Peyer's patch (tissue), 4 donors: Measurements from ENCODE around the gene BHLHA9. TPM values are rescaled to one million over a fixed set of nuclear protein-coding genes. Genes with fewer than 3 reads are reported as not detected.

Experiments
- DNase-seq, 3 donors: peaks; one replicate each; pipeline ENCODE4 v3.0.0-alpha.2; 2017 to 2019
- H3K27ac ChIP-seq, 4 donors: fragments of 200-600 bp; sonication (generic); one replicate each; pipeline ENCODE4 v1.5.1; 2016 to 2019
- H3K27me3 ChIP-seq, 2 donors: fragments of 200-600 bp; sonication (generic); one replicate each; pipeline ENCODE4 v1.5.1; 2019
- H3K36me3 ChIP-seq, 3 donors: fragments of 200-600 bp; sonication (generic); one replicate each; pipeline ENCODE4 v1.5.1; 2016 to 2019
- H3K4me1 ChIP-seq, 4 donors: fragments of 200-600 bp; sonication (generic); one replicate each; pipeline ENCODE4 v1.5.1; 2016 to 2019
- H3K4me3 ChIP-seq, 4 donors: fragments of 200-600 bp; sonication (generic); 1 replicate in 3 of 4; 2 replicates in 1 of 4; pipeline ENCODE4 v1.5.1; 2016 to 2019; ENCODE audit warnings: mild to moderate bottlenecking in 1 of 4
- H3K9me3 ChIP-seq, 4 donors: fragments of 200-600 bp; sonication (generic); one replicate each; pipeline ENCODE4 v1.5.1; 2016 to 2019; ENCODE audit warnings: mild to moderate bottlenecking in 1 of 4
- CTCF ChIP-seq, 6 experiments: fragments of 450-650 bp in 4 of 6; fragments of 200-600 bp in 2 of 6; sonication (generic) in 1 of 6; IDR thresholded peaks; one replicate each; pipeline ENCODE4 v1.5.1; 2017 to 2019; ENCODE audit warnings: antibody characterized with exemption in 6 of 6, mild to moderate bottlenecking in 3 of 6, moderate library complexity in 1 of 6
- POLR2A ChIP-seq, 2 donors: fragments of 450-650 bp; IDR thresholded peaks; one replicate each; pipeline ENCODE4 v1.5.1; 2017; ENCODE audit warnings: antibody characterized with exemption in 2 of 2, mild to moderate bottlenecking in 2 of 2, moderate library complexity in 2 of 2
- total RNA-seq, 4 donors: library from RNA; depleted of rRNA; stranded (reverse); fragments of >200 nt; gene quantifications; one replicate each; pipeline ENCODE4 v1.1.0, GENCODE V29; 2016

The BHLHA9 gene
- total RNA-seq, 4 donors from 2014 or later = not detected

- no peak overlapping the region for H3K27ac ChIP-seq
- TF ChIP-seq CTCF (IDR thresholded peaks at IDR 0.05) (no peak), POLR2A (IDR thresholded peaks at IDR 0.05) (no peak)
- DNase-seq = no peak
- H3K4me3 ChIP-seq = no peak overlapping the region
- no peaks in the 10 kb centered on the region for H3K36me3 ChIP-seq
- peaks cover 0 to 11% (median 0%) of the 10 kb centered on the region in 4 donors for H3K4me1 ChIP-seq
- no peaks in the 10 kb centered on the region for H3K9me3 ChIP-seq
- H3K27me3 ChIP-seq = peaks cover 0 to 13% of the 10 kb centered on the region in 2 donors
These were observed 3.4 kb downstream of the BHLHA9 start for GRCh38 chr17:1273492-1274244.

- TF ChIP-seq POLR2A (IDR thresholded peaks at IDR 0.05) (no peak), CTCF (IDR thresholded peaks at IDR 0.05) (no peak)
- H3K4me3 ChIP-seq = no peak overlapping the region
- H3K27me3 ChIP-seq = peaks cover 0 to 13% of the 10 kb centered on the region in 2 donors
- no peaks in the 10 kb centered on the region for H3K9me3 ChIP-seq
- DNase-seq = no peak
- H3K4me1 ChIP-seq = peaks cover 0 to 11% (median 0%) of the 10 kb centered on the region in 4 donors
- H3K27ac ChIP-seq = no peak overlapping the region
- H3K36me3 ChIP-seq = no peaks in the 10 kb centered on the region
These were observed 4.0 kb downstream of the BHLHA9 start for GRCh38 chr17:1274245-1274608.

GRCh38 chr17:1275205-1275961 lies 5.1 kb downstream of the BHLHA9 start:
- Histone ChIP-seq H3K36me3 (no peaks in the 10 kb centered on the region), H3K4me1 (peaks cover 0 to 8% (median 0%) of the 10 kb centered on the region in 4 donors), H3K27me3 (peaks cover 0 to 10% of the 10 kb centered on the region in 2 donors), H3K27ac (no peak overlapping the region), H3K9me3 (no peaks in the 10 kb centered on the region), H3K4me3 (no peak overlapping the region)
- no peak for DNase-seq
- no peak for TF ChIP-seq CTCF (IDR thresholded peaks at IDR 0.05)
- TF ChIP-seq POLR2A (IDR thresholded peaks at IDR 0.05) = no peak

- TF ChIP-seq CTCF (IDR thresholded peaks at IDR 0.05) (peak; percentile 48 to 83 (median 65)), POLR2A (IDR thresholded peaks at IDR 0.05) (no peak)
- H3K36me3 ChIP-seq = no peaks in the 10 kb centered on the region
- no peaks in the 10 kb centered on the region for H3K9me3 ChIP-seq
- H3K4me3 ChIP-seq = no peak overlapping the region
- no peak overlapping the region for H3K27ac ChIP-seq
- DNase-seq = peak; percentile 76 to 87 (median 76)
- peaks cover 0 to 5% (median 0%) of the 10 kb centered on the region in 4 donors for H3K4me1 ChIP-seq
- peaks cover 0 to 5% of the 10 kb centered on the region in 2 donors for H3K27me3 ChIP-seq
These were observed 5.9 kb downstream of the BHLHA9 start for GRCh38 chr17:1275962-1276736.

- DNase-seq = no peak
- H3K4me1 ChIP-seq = peaks cover 0 to 5% (median 0%) of the 10 kb centered on the region in 4 donors
- no peaks in the 10 kb centered on the region for H3K36me3 ChIP-seq
- no peaks in the 10 kb centered on the region for H3K9me3 ChIP-seq
- no peak overlapping the region for H3K27ac ChIP-seq
- no peaks in the 10 kb centered on the region for H3K27me3 ChIP-seq
- TF ChIP-seq POLR2A (IDR thresholded peaks at IDR 0.05) (no peak), CTCF (IDR thresholded peaks at IDR 0.05) (no peak)
- no peak overlapping the region for H3K4me3 ChIP-seq
These were observed 10.4 kb downstream of the BHLHA9 start for GRCh38 chr17:1280652-1281051.
